ENCODE measurements around the gene C6orf62. TPM values are rescaled to one million over a fixed set of nuclear protein-coding genes. Genes with fewer than 3 reads are reported as not detected.
"Not testable (repeated sequence)": the region's sequence is repeated elsewhere in the genome, so short reads cannot be mapped to it uniquely, and the experiment has no call there.

Gene C6orf62
- polyA plus RNA-seq, 3 donors: 45.5 to 78.8 (median 55.4) TPM

DNA sequence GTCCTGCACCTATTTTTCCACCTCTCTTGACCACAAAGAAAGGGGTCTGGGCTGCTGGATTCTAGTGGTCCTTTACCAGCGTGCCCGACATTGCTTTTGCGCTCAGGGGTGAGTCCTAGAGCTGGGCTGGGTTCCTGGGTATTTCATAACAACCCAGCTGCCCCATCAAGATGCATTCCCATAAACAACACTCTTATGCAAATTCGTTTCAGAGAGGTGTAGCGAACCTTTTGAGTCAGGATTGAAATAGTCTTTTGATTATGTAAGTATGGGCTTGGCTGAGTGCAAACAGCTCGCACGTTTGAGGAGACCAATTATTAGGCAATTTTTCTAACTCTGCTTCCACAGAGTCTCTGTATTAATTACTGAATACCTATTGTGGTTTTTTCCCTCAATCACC lies 38.4 kb downstream of the C6orf62 start:
- Histone ChIP-seq H3K27me3 (ENCODE audit: control insufficient read depth in 2 of 2, insufficient read depth in 2 of 2, low read length in 2 of 2) (no peaks in the 10 kb centered on the region), H3K79me2 (ENCODE audit: insufficient read depth, low read length) (no peaks in the 10 kb centered on the region), H3K4me1 (ENCODE audit: control insufficient read depth in 1 of 2, insufficient read depth in 2 of 2, low read length in 2 of 2) (no peaks in the 10 kb centered on the region), H3K27ac (ENCODE audit: low read depth in 1 of 2, low read length in 2 of 2) (no peak overlapping the region), H3K36me3 (replicated peaks in 1 of 2; ENCODE audit: control insufficient read depth in 1 of 2, insufficient read depth in 2 of 2, low read length in 2 of 2) (no peaks in the 10 kb centered on the region), H3K9ac (ENCODE audit: insufficient read depth, low read length, poor library complexity, severe bottlenecking) (no peak overlapping the region), H2AFZ (ENCODE audit: insufficient read depth, low read depth, low read length, poor library complexity, severe bottlenecking) (no peak overlapping the region), H3K4me3 (replicated peaks in 1 of 3; ENCODE audit: low read depth in 2 of 3, low read length in 3 of 3) (no peak overlapping the region), H4K20me1 (ENCODE audit: insufficient read depth, low read length) (no peaks in the 10 kb centered on the region), H3K4me2 (replicated peaks; ENCODE audit: extremely low read depth, low read length, poor library complexity, severe bottlenecking) (no peak overlapping the region), H3K9me3 (replicated peaks in 1 of 2; ENCODE audit: control insufficient read depth in 1 of 2, insufficient read depth in 1 of 2, low read length in 2 of 2) (no peaks in the 10 kb centered on the region)
- no peak for TF ChIP-seq CTCF (IDR thresholded peaks at IDR 0.05)
- 100% methylated on average over 2 of the region's 7 CpGs for WGBS (ENCODE audit: insufficient coverage)
- DNase-seq: no peak
- H3K27me3 Mint-ChIP-seq (ENCODE audit: low read depth in 3 of 3): peaks cover 2 to 3% (median 2%) of the 10 kb centered on the region in 3 donors
- intact Hi-C loops (cut with micrococcal nuclease): no loop called here
- H3K36me3 Mint-ChIP-seq: peaks cover 5 to 13% of the 10 kb centered on the region in 2 donors
- H3K4me3 Mint-ChIP-seq: no peak overlapping the region
- no peaks in the 10 kb centered on the region for H3K4me1 Mint-ChIP-seq
- H3K9me3 Mint-ChIP-seq: peaks cover 1 to 6% (median 5%) of the 10 kb centered on the region in 7 donors
- H3K27ac Mint-ChIP-seq: no peak overlapping the region

DNA sequence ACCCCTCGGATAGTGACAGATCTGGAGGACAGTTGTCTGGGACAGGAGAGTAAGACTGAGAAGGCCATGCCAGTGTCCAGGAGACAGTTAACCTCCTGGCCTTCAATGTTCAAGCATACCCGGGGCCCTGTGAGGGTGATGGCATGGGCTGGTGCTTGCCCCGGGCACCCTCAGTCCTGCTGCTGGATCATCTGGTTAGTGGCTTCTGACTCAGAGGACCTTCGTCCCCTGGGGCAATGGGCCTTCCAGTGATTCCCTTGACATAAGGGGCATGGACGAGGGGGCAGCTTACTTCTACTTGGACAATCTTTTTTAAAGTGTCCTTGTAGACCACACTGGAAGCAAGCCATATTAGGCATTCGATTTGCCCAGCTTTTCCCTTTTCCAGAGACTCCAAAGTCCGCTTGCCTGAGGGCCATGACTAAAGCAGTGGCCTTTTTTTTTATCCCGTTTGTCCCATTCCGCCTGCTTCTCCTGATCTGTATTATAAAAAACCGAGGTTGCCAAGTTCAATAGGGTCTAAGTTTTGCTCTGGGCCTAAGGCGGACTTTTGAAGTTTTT lies 40.1 kb downstream of the C6orf62 start:
- not testable (repeated sequence) for H3K79me2 ChIP-seq (ENCODE audit: insufficient read depth, low read length)

More for the DNA sequence above, 40.1 kb downstream of the C6orf62 start:
- H3K4me3 ChIP-seq (replicated peaks in 1 of 3; ENCODE audit: low read depth in 2 of 3, low read length in 3 of 3); H3K4me2 ChIP-seq (replicated peaks; ENCODE audit: extremely low read depth, low read length, poor library complexity, severe bottlenecking); H3K36me3 ChIP-seq (replicated peaks in 1 of 2; ENCODE audit: control insufficient read depth in 1 of 2, insufficient read depth in 2 of 2, low read length in 2 of 2); H3K27ac ChIP-seq (ENCODE audit: low read depth in 1 of 2, low read length in 2 of 2); H3K27me3 Mint-ChIP-seq (ENCODE audit: low read depth in 3 of 3); H3K4me1 ChIP-seq (ENCODE audit: control insufficient read depth in 1 of 2, insufficient read depth in 2 of 2, low read length in 2 of 2); H3K27me3 ChIP-seq (ENCODE audit: control insufficient read depth in 2 of 2, insufficient read depth in 2 of 2, low read length in 2 of 2); H2AFZ ChIP-seq (ENCODE audit: insufficient read depth, low read depth, low read length, poor library complexity, severe bottlenecking); H3K27ac Mint-ChIP-seq; intact Hi-C loops (cut with micrococcal nuclease); H4K20me1 ChIP-seq (ENCODE audit: insufficient read depth, low read length); H3K4me3 Mint-ChIP-seq; H3K4me1 Mint-ChIP-seq; H3K9me3 ChIP-seq (replicated peaks in 1 of 2; ENCODE audit: control insufficient read depth in 1 of 2, insufficient read depth in 1 of 2, low read length in 2 of 2); H3K9ac ChIP-seq (ENCODE audit: insufficient read depth, low read length, poor library complexity, severe bottlenecking); DNase-seq: not testable (repeated sequence)
- 100% methylated on average over 4 of the region's 11 CpGs for WGBS (ENCODE audit: insufficient coverage)
- Mint-ChIP-seq H3K9me3 (peaks cover 6 to 20% (median 14%) of the 10 kb centered on the region in 7 donors), H3K36me3 (peaks cover 5 to 13% of the 10 kb centered on the region in 2 donors)
